Activated CD4-positive, alpha-beta T cell treated with anti-CD3 and anti-CD28 coated beads, Interleukin-2, Interleukin-4, amounts not matched to agents 100 ng/mL and 50 ng/mL, durations not matched to agents 16 hours and 8 hours (primary cell): ENCODE results near the gene DSC1.
"Not testable (repeated sequence)": the region's sequence is repeated elsewhere in the genome, so short reads cannot be mapped to it uniquely, and the experiment has no call there.

Experiments
- DNase-seq: peaks from one replicate; pipeline ENCODE4 v3.0.0-alpha.2; 2020; ENCODE audit warnings: low spot score

DSC1 gene

DNA sequence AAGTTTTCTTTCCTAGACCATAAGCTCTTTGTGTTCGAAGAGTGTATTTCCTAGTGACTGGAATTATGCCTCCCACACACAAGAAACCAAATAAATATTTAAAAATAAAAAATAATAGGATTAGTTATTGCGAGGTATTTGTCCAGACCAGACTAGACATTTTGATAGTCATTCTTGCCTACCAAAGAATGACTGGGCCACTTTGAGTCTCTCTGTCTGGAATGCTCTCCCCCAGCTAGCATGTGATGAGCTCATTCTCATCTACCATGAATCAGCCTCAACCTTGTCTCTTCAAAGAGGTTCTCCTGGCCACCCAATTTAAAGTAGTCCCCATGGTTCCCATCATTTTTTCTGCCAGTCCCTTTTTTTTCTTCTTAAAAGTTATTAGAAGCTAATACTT lies 13.9 kb upstream of the DSC1 start:
- DNase-seq = no peak

DNA sequence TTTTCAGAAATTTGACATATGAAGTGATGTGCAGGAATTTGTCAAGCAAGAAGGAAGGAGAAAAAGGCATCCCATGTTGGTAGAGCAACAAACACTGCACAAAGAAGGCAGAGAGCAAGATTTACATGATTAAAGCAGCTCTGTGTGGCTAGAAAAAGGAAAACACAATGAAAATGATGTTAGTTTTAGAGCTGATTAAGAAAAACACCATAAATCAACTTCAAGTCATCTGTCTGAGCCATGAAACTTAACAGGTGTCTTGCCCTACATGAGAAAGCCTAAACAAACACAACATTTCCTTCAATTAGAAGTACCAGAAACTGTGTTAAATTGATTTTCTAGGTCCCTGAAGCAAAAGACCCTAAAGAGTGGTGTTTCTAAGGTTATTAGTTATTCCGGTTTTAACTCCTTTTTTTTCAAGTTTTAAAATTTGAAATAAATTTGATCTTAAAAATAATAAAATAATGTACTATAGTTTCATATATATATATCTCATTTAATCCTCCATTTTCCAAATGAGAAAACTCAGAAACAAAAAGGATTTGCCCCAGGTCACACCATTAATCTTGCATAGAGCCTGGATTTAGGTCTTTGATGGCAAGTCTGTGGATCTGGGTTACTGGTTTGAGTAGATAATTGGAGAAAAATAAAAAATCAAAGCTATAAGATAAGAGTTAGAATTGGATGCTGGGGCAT lies 8.6 kb upstream of the DSC1 start:
- DNase-seq = no peak

GRCh38 chr18:31170335-31170734 lies 7.7 kb upstream of the DSC1 start:
- DNase-seq = no peak

- no peak for DNase-seq
Observed at GRCh38 chr18:31162419-31162793, 250 bp downstream of the DSC1 start.

DNA sequence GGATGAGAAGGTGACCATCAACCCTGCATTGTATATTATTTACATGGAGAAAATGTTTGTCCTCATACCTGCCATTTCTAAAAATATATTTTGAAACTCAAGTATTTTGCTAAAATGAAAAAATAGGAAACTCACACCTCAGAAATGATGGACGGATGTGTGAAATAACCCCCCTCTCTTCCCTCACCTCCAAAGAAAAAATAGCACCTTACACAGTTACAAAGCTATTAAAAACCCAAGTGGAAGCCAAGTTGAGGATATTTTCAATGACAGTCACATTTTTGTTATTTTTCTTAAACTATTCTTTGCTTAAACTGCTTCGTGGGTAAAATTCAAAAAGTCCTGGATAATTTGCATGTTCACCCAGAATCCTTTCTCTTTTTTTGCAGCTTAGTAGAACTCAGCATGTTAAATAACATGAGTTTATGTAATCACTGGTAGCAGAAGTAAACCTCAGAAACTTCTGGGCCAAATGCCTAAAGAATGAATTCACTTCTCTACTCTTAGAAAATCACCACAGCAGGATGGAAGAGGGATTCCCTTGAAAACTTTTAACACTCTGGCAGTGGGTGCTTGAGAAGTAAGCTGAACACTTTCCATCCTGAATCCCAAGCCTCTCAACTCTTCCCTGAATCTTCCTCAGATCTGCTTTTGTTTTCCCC lies 768 bp downstream of the DSC1 start:
- DNase-seq = no peak

DNA sequence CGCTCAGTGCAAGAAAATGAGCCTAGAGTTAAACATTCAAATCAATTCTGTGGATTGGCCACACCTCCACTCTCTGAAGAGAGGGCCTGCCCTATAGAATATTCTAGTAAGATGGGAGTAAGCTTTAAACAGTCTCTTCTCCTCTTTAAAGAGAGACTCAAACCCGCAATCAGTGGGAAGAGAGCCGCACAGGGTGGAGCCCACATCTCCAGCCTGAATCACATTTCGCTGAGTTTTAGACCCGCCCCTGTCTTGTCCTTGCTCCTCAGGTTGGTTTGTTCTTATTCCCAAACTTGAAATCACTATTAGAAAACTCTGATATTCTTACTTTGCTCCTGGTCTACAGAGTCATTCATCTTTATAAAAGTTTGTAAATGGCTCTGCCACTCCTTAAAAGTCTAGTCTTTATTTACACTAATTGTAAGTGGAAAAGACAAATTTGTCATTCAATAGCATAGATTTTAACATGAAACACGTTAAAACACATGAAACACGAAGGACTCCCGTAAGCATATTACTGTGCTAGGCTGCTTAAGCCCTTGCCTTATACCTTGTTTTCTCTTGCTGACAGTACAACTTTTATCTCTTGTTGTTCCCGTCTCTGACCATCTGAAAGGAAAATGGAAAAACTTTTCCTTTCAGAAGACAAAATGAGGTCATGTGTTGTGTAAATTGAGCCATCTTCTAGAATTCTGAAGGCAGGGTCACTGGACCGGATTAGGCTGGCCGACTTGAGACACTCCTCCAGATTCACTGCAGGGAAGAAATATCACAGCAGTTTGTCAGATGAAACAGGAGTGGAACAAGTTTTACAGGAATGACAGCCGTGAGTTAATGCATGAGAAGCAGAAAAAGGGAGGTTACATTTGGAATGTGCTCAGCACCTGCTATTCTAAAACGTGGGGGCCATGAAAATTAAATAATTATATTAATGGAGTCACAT lies 5.6 kb downstream of the DSC1 start:
- no peak for DNase-seq

- DNase-seq = no peak
Observed at GRCh38 chr18:31155498-31155897, 7.2 kb downstream of the DSC1 start.

DNA sequence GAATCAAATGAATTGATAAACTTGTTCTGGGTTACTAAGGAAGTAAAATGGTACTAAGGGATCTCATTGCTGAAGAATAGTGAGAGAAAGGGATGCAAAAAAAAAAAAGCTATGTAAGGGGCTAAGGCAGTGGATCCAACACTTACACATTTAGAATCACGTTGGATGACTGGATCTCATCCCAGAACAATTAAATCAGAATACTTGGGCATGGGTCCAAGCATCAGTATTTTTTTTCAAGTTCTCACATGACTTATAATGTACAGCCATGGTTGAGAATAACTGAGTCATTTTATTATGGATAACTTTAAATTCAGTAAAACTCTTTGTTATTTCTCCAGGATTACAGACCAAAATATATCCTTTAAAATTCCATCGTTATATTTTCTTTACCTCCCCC lies 8.5 kb downstream of the DSC1 start:
- no peak for DNase-seq

DNA sequence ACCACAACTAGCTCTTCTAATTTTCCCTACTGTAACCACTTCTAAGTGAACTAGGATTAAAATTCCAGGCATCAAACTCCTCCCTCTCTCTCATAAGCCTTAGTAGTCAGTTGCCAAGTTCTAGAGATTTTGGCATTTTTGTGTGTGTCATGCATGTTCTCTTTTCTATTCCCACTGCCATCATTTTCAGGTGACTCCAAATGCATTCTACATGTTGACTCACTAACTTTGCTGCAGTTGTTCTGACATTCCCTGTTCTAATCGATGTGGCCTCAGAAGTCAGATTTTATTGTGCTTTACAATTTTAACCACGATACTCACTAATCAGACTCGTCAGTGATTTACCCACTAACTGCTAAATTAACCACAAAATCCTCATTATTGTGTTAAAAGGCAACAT lies 13.3 kb downstream of the DSC1 start:
- DNase-seq = no peak

GRCh38 chr18:31148600-31148999 lies 14.1 kb downstream of the DSC1 start:
- DNase-seq = no peak

GRCh38 chr18:31146809-31147208 lies 15.8 kb downstream of the DSC1 start:
- no peak for DNase-seq

DNA sequence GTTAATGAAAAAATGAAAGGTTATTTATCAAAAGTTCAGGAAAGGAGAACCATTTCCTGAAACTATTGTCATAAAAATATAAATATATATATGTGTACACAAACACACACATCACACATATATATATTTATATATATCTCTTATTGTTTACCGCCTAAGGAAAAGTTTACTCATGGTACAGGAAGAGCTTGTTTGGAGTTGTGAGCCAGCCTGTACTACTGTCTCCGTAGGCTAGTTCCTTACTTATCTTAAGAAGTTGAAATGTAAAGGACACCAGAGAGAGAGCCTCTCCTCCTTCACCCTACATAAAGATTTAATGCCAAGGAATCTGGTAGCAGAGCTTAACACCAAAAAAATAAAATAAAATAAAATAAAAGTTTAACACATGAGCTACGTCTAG lies 19.6 kb downstream of the DSC1 start:
- no peak for DNase-seq

GRCh38 chr18:31138709-31139108 lies 23.9 kb downstream of the DSC1 start:
- DNase-seq = no peak

GRCh38 chr18:31134988-31135529 lies 27.6 kb downstream of the DSC1 start:
- DNase-seq = no peak

DNA sequence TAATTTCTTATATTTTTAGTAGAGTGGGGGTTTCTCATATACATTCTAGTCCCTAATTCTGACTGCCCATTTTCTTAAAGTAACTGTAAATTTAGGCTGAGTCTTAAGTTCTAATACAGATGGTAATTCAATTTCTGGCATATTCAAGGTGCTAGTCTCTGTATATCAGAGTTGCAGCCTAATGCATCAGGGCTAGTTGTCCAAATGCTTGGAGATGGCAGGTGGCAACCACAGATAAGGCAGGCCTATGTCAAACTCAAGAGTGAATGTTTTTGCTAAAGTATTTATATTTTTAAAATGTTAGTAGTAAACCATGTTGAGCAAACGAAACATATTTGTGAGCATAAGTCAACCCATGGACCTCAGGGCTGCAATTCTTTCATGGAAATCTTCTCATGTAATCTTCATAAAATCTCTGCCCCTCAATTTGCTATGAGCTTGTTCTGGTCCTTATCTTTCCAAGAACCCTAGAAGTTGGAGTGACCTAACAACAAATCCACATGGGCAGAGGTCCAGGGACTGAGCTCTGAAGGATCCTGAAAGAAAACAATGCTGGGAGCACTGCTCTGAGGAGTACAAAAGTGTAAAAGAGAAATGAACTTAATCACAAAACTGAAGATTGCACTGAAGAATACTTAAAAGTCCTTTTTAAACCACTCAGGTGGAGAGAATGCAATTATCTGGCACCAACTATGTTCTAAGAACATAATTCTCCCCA lies 33.1 kb downstream of the DSC1 start:
- no peak for DNase-seq

DNA sequence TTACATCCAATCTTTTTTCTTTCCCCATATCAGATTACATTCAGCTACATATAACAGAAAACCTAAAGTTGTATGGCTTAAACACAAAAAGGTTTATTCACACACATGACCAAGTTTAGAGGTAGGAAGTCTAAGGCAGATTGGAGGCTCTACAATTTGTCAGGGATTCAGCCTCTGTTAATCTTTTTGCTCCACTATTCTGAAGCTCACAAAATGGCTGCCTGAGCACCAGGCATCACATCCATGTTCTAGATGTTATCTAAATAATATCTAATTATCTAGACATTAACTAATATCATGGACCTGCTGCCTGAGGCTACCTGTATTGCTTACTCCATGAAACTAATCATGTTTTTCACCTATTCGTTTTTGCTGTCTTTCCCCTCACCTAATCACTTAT lies 36.8 kb downstream of the DSC1 start:
- DNase-seq = no peak

GRCh38 chr18:31123125-31123524 lies 39.5 kb downstream of the DSC1 start:
- DNase-seq = not testable (repeated sequence)

GRCh38 chr18:31120594-31120993 lies 42.1 kb downstream of the DSC1 start:
- DNase-seq = no peak

DNA sequence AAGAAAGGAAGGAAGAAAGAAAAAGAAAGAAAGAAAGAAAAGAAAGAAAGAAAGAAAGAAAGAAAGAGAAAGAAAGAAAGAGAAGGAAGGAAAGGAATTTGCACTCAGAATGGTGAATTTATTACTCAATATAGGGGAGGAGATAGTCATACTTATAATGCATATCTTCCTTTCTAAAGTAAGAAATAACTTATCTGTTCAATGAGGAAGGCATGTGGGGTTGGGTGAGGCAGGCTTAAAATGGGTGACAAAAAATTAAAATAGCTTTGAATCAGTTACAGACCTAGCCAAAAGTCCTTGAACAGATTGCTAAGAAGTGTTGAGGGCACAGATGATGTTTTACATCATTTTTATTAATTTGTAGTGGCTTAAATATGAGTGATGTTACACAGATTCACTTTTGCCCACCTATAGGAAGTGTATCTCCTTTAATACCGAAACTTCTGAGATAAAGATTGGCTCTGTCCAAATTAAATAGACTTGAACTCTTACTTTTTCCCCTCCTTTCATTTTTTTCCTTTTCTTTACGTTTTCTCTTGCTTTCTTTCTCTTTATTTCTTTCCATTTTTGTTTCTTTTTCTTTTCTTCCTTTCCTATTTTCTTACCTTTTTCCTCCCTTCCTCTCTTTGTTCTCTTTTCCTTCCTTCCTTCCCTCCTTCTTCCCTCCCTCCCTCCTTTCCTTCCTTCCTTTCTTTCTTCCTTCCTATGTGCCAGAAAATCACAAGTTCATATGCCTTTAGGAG lies 45.6 kb downstream of the DSC1 start:
- no peak for DNase-seq

DNA sequence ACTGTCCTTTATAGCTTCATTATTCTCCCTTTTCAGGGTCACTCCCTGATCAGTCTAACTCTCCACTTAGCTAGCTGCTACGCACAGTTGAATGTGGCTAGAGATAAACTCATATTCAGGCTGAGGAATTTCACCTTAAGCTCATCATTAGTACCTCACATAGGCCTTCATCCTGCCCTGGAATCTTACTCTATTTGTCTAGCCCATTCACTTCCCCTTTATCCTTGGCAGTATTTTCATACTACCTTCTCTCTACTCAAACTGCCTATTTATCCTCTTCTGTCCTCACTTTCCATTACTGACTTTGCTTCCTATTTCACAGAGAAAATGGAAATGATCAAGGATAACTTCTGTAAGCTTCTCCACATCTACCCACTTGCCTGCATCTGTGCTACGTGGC lies 49.9 kb downstream of the DSC1 start:
- DNase-seq = no peak

DNA sequence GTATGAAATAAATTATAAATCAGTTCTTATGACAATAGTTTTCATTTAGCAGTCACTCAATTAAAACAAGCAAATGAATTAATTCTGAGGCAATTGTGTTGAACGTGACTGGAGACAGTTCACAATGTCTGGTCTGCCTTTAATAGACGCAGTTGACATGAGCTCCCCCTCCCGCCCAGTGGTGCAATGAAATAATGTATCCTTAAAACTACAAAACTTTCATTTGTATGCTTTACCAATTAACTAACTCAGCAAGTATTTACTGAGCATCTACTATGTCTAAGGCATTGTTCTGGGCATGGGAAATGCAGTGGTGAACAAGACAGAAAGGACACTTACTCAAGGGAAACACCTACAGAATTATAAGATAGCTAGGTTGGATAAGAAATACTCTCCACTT lies 56.9 kb downstream of the DSC1 start:
- DNase-seq = no peak
